Neural progenitor cell (in vitro differentiated cells): ENCODE measurements around the gene MMEL1. TPM values are rescaled to one million over a fixed set of nuclear protein-coding genes. Genes with fewer than 3 reads are reported as not detected.

Experiments
- DNase-seq: peaks from one replicate; pipeline ENCODE4 v3.0.0-alpha.2; 2016; ENCODE audit warnings: low spot score
- H2AFZ ChIP-seq: fragments of 200-600 bp; sonication (generic); replicated peaks from 2 replicates; pipeline ENCODE4 v1.6.1; 2016; ENCODE audit warnings: antibody characterized with exemption
- H3F3A ChIP-seq: fragments of 200-600 bp; sonication (generic); 2 replicates; pipeline ENCODE4 v1.6.1; 2016; ENCODE audit warnings: antibody characterized with exemption, low read depth
- H3K27ac ChIP-seq: fragments of 200-600 bp; sonication (generic); 2 replicates; pipeline ENCODE4 v1.5.1; 2016; ENCODE audit warnings: mild to moderate bottlenecking
- H3K27me3 ChIP-seq: fragments of 200-600 bp; sonication (generic); 2 replicates; pipeline ENCODE4 v1.6.1; 2016; ENCODE audit warnings: mild to moderate bottlenecking, moderate library complexity
- H3K36me3 ChIP-seq: fragments of 200-600 bp; sonication (generic); 2 replicates; pipeline ENCODE4 v1.5.1; 2016
- H3K4me1 ChIP-seq: fragments of 200-600 bp; sonication (generic); 2 replicates; pipeline ENCODE4 v1.6.1; 2016; ENCODE audit warnings: mixed run types
- H3K4me2 ChIP-seq: fragments of 200-600 bp; sonication (generic); 2 replicates; pipeline ENCODE4 v1.6.1; 2016
- H3K4me3 ChIP-seq: fragments of 200-600 bp; sonication (generic); 2 replicates; pipeline ENCODE4 v1.5.1; 2016
- H3K79me2 ChIP-seq: fragments of 200-600 bp; sonication (generic); 2 replicates; pipeline ENCODE4 v1.6.1; 2016; ENCODE audit warnings: low read depth
- H3K9ac ChIP-seq: fragments of 200-600 bp; sonication (generic); 2 replicates; pipeline ENCODE4 v1.6.1; 2016
- H3K9me3 ChIP-seq: fragments of 200-600 bp; sonication (generic); 2 replicates; pipeline ENCODE4 v1.5.1; 2016; ENCODE audit warnings: low read depth
- H4K20me1 ChIP-seq: fragments of 200-600 bp; sonication (generic); 2 replicates; pipeline ENCODE4 v1.6.1; 2016; ENCODE audit warnings: low read depth
- H3K27ac Mint-ChIP-seq: 3 replicates; pipeline ENCODE4 v1.8.0; 2021; ENCODE audit warnings: mixed read lengths
- H3K27me3 Mint-ChIP-seq: 2 replicates; pipeline ENCODE4 v1.8.0; 2022; ENCODE audit warnings: low read depth, mild to moderate bottlenecking, inconsistent platforms, moderate library complexity, mixed read lengths; ENCODE audit not compliant: insufficient read depth
- H3K36me3 Mint-ChIP-seq: 3 replicates; pipeline ENCODE4 v1.8.0; 2021; ENCODE audit warnings: mixed read lengths
- H3K4me1 Mint-ChIP-seq: 3 replicates; pipeline ENCODE4 v1.8.0; 2021; ENCODE audit warnings: mixed read lengths
- H3K4me3 Mint-ChIP-seq: 3 replicates; pipeline ENCODE4 v1.8.0; 2021; ENCODE audit warnings: mild to moderate bottlenecking, moderate library complexity, mixed read lengths
- H3K9me3 Mint-ChIP-seq: 3 replicates; pipeline ENCODE4 v1.8.0; 2020; ENCODE audit warnings: mixed read lengths
- EZH2 ChIP-seq: fragments of 200-600 bp; sonication (generic); IDR thresholded peaks from 2 replicates; pipeline ENCODE4 v1.6.1; 2017; ENCODE audit warnings: antibody characterized with exemption, mild to moderate bottlenecking, moderate library complexity
- EZH2phosphoT487 ChIP-seq: fragments of 200-600 bp; sonication (generic); IDR thresholded peaks from 2 replicates; pipeline ENCODE4 v1.6.1; 2017; ENCODE audit warnings: antibody characterized with exemption
- total RNA-seq: library from RNA; depleted of rRNA; stranded (reverse); fragments of >200 nt; gene quantifications from 2 replicates; pipeline ENCODE4 v1.2.3, GENCODE V29; 2015; ENCODE audit warnings: low replicate concordance
- TF ChIP-seq, protein P1 (sequence below): fragments of 200-600 bp; sonication (generic); IDR thresholded peaks from 2 replicates; pipeline ENCODE4 v1.5.1; 2017; ENCODE audit warnings: antibody characterized with exemption, mild to moderate bottlenecking

Gene MMEL1
- total RNA-seq, 1 donor from 2014 or later = 0.19 TPM

DNA sequence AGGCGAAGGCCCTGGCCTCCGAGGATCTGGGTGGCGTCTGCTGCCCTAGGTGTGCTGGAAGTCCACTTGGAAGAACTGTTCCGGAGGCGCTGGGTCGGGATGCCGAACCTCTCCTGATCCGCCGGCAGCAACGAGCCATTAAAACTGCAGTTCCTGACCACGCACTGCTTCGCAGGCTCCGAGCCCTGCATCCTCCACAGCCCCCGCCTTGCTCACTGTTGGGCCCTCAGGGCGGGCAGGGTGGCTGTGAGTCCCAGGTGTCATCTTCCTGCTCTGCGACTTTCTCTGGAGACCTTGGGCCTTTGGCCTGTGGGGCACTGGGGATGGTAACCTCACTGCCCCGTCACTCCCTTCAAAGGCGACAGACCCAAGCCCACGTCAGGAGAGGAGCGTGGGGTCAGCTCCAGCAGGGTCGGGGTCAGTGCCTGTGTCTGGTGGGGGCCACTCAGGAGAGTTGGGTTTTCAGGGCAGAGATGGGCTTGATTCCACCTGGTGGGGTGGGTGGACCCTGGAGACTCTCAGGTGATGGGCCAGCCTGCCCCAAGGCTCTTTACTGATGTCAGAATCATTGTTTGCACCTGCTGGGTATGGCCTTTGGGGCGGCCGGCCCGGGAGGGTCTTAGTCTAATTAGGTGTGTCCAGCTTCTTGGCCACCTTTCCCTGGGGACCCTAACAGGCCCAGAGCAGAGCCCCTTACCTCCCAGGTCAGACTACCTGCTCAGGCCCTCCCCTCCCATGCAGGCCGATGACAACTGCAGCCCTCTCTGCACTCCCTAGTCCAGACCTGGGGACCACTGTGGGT is 43.2 kb downstream of the MMEL1 start:
- Mint-ChIP-seq H3K36me3 (no peaks in the 10 kb centered on the region), H3K4me1 (peaks cover 7% of the 10 kb centered on the region), H3K4me3 (no peak overlapping the region), H3K27me3 (peaks cover 4% of the 10 kb centered on the region), H3K9me3 (no peaks in the 10 kb centered on the region), H3K27ac (no peak overlapping the region)
- Histone ChIP-seq H3K4me1 (peaks cover 13% of the 10 kb centered on the region), H3K4me3 (no peak overlapping the region), H4K20me1 (peaks cover 6% of the 10 kb centered on the region), H3K36me3 (no peaks in the 10 kb centered on the region), H3K4me2 (no peak overlapping the region), H3K9ac (no peak overlapping the region), H3K9me3 (no peaks in the 10 kb centered on the region), H2AFZ (no peak overlapping the region), H3K79me2 (peaks cover 3% of the 10 kb centered on the region), H3K27me3 (no peaks in the 10 kb centered on the region), H3K27ac (no peak overlapping the region), H3F3A (peaks cover 14% of the 10 kb centered on the region)
- DNase-seq = no peak
- TF ChIP-seq EZH2 (no peak), EZH2phosphoT487 (no peak)
- TF ChIP-seq, protein P1, sequence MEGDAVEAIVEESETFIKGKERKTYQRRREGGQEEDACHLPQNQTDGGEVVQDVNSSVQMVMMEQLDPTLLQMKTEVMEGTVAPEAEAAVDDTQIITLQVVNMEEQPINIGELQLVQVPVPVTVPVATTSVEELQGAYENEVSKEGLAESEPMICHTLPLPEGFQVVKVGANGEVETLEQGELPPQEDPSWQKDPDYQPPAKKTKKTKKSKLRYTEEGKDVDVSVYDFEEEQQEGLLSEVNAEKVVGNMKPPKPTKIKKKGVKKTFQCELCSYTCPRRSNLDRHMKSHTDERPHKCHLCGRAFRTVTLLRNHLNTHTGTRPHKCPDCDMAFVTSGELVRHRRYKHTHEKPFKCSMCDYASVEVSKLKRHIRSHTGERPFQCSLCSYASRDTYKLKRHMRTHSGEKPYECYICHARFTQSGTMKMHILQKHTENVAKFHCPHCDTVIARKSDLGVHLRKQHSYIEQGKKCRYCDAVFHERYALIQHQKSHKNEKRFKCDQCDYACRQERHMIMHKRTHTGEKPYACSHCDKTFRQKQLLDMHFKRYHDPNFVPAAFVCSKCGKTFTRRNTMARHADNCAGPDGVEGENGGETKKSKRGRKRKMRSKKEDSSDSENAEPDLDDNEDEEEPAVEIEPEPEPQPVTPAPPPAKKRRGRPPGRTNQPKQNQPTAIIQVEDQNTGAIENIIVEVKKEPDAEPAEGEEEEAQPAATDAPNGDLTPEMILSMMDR = no peak

DNA sequence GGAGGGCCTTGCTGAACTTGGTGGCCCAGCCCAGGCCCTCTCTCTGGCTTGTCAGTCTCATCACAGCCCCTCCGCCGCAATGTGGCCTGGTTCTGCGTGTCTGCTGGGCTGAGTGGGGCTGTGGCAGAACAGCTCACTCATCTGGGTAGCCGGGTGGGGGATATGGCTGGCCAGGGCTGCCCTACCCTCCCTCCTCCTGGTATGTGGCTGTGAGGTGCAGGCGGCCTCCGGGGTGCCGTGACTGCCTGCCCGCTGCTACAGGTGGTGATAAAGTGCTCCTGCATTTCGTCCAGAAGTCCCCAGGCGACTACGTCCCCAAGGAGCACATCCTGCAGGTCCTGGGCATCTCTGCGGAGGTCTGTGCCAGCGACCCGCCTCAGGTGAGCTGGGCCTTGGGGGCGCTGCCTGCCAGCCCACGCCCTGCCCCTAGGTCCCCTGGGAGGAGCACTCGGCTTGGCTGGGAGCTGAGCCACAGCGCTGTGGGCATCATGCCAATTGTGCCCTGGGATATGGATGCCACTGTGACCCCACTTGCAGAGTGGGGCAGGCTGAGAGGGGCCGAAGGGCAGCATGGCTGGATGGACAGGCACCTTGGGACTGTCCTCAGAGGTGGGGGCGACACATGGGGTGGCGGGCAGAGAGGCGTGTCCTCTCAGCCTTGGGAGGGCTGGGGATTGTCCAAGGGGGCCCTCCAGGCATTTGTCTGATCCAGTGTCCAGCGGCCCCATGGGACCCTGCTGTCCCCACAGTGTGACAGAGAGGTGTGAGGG is 44.0 kb downstream of the MMEL1 start:
- peaks cover 13% of the 10 kb centered on the region for H3K4me1 Mint-ChIP-seq
- H2AFZ ChIP-seq = no peak overlapping the region
- no peak for DNase-seq
- peaks cover 6% of the 10 kb centered on the region for H4K20me1 ChIP-seq
- H3K27ac Mint-ChIP-seq = no peak overlapping the region
- H3K4me3 ChIP-seq = no peak overlapping the region
- TF ChIP-seq EZH2phosphoT487 (no peak), EZH2 (no peak)
- TF ChIP-seq, protein P1 = no peak
- H3F3A ChIP-seq = peaks cover 20% of the 10 kb centered on the region
- H3K4me2 ChIP-seq = no peak overlapping the region
- H3K36me3 Mint-ChIP-seq = no peaks in the 10 kb centered on the region
- no peak overlapping the region for H3K27ac ChIP-seq
- no peaks in the 10 kb centered on the region for H3K9me3 ChIP-seq
- peaks cover 18% of the 10 kb centered on the region for H3K4me1 ChIP-seq
- peaks cover 3% of the 10 kb centered on the region for H3K79me2 ChIP-seq
- H3K4me3 Mint-ChIP-seq = peak overlapping the region; percentile 59
- H3K27me3 ChIP-seq = no peaks in the 10 kb centered on the region
- peaks cover 4% of the 10 kb centered on the region for H3K27me3 Mint-ChIP-seq
- H3K36me3 ChIP-seq = no peaks in the 10 kb centered on the region
- H3K9me3 Mint-ChIP-seq = no peaks in the 10 kb centered on the region
- H3K9ac ChIP-seq = no peak overlapping the region

DNA sequence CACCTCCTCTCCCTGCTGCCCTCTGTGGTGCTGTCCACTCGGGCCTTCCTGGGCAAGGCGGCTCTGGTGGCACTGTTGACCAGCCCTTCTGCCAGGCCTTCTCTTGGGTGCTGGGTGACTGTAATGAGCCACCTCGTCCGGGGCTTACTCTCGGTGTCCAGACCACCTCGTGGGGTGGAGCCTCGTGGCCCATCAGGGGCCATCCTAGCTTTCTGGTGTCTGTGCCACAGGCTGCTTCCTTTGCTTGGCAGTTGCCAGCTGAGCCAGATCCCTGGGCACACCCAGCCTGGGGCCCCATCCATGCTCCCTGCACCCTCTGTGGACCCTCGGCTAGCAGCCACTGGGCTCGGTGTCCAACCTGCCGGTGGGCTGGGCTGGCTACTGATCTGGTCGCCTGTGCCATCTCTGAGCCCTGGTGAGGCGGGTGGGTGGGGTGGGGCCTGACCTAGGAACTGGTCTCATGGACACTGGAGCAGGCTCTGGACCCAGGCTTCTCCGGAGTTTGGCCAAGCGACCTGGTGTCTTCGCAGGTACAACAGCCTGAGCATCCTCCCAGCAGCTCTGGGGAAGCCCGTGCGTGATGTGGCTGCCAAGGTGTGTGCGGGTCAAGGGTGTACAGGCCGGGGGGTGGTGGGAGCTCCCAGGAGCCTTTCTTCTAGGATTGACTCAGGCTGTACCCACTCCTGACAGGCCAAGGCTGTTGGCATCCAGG is 44.8 kb downstream of the MMEL1 start:
- H3K27me3 ChIP-seq = no peaks in the 10 kb centered on the region
- DNase-seq = no peak
- TF ChIP-seq EZH2 (no peak), EZH2phosphoT487 (no peak)
- TF ChIP-seq, protein P1 = no peak
- H3K79me2 ChIP-seq = peaks cover 3% of the 10 kb centered on the region
- H3K36me3 Mint-ChIP-seq = no peaks in the 10 kb centered on the region
- H3K27ac ChIP-seq = no peak overlapping the region
- H3K27ac Mint-ChIP-seq = no peak overlapping the region
- H3K27me3 Mint-ChIP-seq = peaks cover 6% of the 10 kb centered on the region
- peaks cover 6% of the 10 kb centered on the region for H4K20me1 ChIP-seq
- H3K9ac ChIP-seq = no peak overlapping the region
- H3K4me3 ChIP-seq = peak overlapping the region; percentile 69
- H3K9me3 ChIP-seq = no peaks in the 10 kb centered on the region
- peaks cover 16% of the 10 kb centered on the region for H3K4me1 Mint-ChIP-seq
- H2AFZ ChIP-seq = no peak overlapping the region
- no peaks in the 10 kb centered on the region for H3K9me3 Mint-ChIP-seq
- H3F3A ChIP-seq = peaks cover 22% of the 10 kb centered on the region
- peak overlapping the region; percentile 82 for H3K4me3 Mint-ChIP-seq
- no peaks in the 10 kb centered on the region for H3K36me3 ChIP-seq
- peak overlapping the region; percentile 90 for H3K4me2 ChIP-seq
- H3K4me1 ChIP-seq = peaks cover 22% of the 10 kb centered on the region
